DMS 273 (cell line): ENCODE data around the gene CD164.
"Not testable (repeated sequence)": the region's sequence is repeated elsewhere in the genome, so short reads cannot be mapped to it uniquely, and the experiment has no call there.

ENCODE experiments used
- DNase-seq: peaks from one replicate; lab custom pipeline; 2025; ENCODE audit not compliant: unreplicated experiment; lab: John Stamatoyannopoulos, UW

CD164 gene

DNA sequence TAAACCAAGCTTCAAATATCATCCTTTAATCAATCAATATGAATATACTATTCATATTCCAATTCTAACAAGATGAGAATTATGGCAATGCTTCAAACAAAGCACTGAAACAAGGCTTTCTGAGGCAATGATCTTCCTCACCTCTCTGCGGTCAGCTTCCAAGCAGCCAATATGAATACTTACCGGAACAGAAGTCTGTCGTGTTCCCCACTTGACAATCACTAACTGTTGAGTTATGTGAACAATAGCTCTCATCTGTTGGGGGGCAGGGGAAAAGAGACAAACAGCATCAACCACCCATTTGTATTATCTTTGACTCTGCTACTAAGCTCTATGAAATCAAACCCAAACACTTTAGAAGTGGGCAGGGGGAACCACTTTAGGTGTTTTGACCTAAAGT, 4.5 kb downstream of the CD164 start:
- DNase-seq: no peak

DNA sequence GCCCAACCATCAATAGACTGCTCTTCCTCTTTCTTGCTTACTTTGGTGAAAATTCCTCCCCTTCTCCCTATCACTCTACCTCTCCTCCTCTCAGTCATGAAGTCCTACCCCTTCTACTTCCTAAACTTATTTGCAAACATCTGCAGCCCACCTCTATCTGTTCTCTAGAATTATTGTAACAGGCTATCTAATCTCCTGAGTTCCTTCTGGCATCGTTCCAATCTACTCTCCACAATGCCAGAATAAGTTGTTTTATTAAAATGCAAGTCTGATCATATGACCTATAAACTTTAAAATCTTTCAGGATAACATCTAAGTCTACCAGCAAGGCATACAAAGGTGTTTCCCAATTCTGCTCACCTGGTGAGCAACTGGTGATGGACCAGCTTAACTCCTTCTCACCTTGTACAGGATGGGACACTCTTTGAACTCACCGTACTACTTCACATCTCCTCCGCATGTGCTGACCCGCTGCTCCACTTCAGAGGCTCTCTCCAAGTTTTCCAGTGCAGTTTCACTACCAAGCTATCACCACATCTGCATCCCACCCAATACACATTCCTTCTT, 7.9 kb downstream of the CD164 start:
- no peak for DNase-seq

DNA sequence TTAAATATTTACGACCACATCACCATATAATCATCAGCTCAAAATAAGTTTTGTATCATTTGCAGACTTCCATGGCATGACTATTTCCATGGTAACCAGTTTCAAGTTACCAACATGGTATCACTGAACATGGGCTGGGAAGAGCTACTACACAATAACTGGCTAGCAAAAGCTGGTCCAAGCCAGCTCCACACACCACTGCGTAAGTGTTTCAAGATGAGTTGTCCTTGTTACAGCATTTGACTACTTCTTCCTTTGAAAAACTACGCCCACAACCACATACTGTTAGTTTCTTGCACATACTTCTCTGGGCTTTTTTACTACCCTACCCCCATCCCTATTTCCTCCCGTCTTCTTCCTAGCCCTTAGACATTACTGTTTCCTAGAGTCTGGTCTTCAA, 8.5 kb downstream of the CD164 start:
- no peak for DNase-seq

DNA sequence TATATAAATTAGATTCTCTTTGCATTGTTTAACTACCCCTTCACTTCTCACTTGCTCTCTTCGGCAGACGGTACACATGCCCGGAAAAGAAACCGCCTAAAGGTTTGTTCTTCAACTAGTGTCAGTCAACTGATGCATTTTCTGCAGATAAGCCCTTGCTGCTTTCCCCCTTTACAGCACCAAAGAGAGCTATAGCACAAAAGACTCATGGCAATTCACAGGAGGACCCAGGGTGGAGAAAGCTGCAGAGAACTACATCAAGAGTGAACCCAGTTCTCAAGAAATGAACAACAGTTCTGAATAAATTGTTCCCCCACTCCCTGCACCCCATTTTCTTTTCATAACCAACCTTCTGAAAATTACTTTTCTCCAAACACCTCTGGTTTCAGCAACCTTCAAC, 8.9 kb downstream of the CD164 start:
- DNase-seq: no peak

DNA sequence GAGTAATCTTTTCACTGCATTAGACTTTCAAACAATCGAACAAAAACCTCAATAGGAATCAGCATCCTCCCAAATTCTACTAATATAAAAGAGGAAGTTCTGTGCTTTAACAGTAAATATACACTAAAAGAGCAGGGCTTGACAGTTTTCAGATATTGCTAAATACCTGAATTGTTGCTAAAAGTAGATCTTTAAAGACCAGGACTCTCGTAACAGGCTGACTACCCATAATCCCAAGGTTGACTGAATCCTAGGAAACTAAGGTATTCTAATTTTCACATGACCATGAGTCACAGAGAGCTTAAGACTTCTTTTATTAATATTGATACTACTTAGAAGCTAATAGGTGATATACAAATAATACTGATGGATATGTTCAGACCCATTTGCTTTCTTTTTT, 10.1 kb downstream of the CD164 start:
- DNase-seq: no peak

DNA sequence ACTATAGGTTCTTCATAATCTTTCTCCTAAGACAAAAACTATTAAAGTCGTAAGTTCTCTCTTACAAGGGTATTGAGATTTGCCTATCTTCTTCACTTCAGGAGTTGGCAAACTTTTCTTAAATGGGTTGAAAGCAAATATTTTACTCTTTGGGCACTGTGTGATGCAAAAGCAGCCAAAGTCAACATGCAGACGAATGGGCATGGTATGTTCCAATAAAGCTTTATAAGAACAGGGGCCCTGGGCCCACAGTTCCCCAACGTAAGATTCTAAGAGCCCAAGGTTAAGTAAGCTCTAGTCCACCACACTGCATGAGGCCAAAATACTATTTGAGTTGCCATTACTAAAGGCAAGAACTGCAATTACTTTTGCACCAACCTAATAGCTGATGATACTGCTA, 11.5 kb downstream of the CD164 start:
- no peak for DNase-seq

DNA sequence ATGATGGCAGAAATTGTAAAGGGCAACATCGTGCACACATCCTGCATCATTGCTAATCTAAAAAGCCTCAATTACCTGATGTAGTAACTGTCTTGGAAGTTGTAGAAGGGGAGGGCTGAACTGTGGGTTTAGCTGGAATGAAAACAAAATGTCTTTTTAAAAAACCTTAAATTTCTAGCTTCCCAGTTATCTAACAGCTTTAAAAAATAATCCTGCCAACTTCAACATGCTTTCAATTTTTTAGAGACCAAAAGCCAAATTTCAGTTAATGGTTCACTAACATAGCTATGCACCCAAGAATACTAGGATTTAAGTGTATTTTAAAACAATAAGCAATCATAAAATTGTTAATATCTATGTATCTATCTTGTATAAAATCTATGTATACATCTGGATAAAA, 11.9 kb downstream of the CD164 start:
- no peak for DNase-seq

DNA sequence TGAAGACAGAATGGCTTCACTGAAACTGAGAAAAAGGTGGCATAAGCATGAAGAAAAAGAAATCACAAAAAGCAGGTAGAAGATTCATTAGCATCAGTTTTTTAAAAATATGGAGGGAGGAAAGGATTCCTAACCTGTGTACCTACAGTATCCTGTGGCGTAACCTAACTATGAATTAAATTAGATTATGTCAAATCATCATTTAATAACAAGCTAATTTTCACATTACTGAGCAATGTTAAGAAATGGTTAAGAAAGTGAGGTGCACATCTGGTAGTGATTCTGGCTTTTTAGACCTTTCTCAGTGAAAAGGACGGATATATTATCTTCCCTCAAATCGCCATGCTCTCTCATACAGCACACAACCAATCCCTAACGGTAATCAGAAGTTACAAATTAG, 12.5 kb downstream of the CD164 start:
- no peak for DNase-seq

DNA sequence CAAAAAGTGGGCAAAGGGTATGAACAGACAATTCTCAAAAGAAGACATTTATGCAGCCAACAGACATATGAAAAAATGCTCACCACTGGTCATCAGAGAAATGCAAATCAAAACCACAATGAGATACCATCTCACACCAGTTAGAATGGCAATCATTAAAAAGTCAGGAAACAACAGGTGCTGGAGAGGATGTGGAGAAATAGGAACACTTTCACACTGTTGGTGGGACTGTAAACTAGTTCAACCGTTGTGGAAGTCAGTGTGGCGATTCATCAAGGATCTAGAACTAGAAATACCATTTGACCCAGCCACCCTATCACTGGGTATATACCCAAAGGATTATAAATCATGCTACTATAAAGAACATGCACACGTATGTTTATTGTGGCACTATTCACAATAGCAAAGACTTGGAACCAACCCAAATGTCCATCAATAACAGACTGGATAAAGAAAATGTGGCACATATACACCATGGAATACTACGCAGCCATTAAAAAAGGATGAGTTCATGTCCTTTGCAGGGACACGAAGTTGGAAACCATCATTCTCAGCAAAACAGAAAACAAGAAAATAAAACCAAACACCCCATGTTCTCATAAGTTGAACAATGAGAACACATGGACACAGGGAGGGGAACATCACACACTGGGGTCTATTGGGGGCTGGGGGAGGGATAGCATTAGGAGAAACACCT, 17.7 kb downstream of the CD164 start:
- not testable (repeated sequence) for DNase-seq

DNA sequence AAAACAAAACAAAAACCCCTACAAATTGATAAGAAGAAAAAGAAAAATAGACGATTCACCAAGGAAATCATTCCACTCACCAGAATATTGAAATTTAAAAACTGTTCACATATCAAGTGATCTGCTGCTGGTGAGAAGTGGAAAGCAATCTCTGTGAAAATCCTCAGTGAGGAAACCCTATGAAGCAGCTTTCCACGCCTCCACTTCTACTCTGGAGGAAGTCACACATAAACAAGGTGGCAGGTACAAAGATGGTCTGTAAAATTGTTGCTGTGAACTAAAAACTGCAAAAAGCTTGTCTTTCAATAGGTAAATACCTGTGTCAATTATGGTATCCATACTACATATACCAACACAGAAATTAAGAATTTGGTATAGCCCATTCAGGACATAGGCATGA, 18.5 kb downstream of the CD164 start:
- no peak for DNase-seq

DNA sequence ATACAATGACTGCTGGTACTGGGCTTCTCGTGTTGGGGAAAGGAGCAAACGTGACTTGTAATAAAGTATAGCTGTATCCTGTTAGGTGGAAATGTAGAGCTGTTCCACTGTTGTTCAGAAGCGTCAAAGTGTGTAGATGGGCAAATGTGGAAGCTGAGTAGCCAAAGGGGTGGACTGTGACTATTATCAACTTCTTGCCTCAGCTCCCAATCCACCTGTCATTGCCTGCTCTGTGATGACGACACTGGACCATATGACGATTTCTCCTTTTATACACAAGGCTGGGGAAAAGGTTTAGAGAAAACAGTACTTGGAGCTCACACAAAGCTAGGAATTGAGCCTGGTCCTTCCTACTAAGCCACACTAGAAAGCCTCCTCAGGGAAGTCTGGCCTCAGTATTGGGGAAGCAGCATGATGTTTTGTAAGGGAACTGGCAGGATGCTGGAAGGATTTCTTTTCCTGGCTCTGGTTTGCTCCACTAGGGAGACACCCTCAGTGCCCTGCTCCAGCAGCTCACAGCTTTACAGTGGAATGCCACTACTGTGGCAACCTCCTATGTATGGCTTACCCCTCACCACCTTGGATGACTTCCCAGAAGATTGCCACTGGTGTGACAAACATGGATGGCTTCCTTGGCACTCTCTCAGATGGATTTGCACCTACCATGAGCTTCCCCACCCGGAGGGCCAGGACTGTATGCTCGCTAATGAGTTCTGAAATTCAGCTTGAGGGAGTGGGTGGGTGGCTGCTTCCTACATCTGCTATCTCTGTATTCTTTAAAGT, 20.0 kb downstream of the CD164 start:
- no peak for DNase-seq

DNA sequence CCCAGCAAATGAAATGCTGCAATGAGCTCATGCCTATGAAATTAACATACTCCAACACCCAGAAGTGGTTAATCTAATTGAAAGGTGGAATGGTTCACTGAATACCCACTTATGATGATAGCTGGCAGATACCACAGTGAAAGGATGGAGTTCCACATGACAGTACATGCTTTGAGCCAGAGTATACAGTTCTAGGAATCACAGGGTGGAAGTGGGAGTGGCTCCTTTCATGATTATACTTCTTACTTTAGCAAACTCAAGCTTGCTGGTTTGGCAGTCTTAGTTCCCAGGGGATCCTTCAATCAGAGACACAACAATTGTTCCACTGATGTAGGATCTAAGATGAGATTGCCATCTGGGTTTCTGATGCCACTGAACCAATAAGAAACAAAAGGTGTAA, 21.5 kb downstream of the CD164 start:
- no peak for DNase-seq

DNA sequence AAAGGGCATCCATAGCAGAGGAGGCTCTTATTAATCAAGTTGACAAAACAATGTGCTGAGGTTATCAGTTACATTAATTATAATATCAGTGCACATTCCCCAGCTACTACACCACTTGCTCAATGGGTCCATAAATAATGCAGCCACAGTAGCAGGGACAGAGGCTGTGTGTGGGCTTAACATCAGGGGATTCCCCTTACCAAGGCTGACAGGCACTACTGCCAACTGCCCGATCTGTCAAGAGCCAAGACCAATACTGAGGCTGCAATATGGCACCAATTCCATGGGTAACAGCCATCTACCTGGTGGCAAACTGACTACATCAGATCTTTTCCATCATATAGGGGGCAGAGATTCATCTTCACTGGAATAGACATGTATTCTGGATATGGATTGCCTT, 22.0 kb downstream of the CD164 start:
- DNase-seq: no peak

DNA sequence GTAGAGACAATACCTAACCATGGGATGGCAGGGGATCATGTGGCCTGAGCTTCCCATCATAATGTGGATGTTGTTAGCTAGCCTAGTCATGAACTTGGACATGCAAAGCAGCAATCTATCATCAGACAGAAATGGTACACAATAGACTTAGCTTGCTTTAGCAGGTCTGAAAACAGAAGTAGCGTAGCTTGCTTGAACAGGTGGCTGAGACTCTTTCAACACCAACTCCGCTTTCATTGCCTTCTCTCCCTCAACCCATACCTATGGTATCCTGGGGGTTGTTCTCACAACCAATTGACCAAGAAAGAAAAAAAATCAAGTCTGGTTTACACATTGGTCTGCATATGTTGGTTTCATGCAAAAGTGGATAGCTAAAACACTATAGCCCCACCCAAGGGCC, 23.0 kb downstream of the CD164 start:
- no peak for DNase-seq

DNA sequence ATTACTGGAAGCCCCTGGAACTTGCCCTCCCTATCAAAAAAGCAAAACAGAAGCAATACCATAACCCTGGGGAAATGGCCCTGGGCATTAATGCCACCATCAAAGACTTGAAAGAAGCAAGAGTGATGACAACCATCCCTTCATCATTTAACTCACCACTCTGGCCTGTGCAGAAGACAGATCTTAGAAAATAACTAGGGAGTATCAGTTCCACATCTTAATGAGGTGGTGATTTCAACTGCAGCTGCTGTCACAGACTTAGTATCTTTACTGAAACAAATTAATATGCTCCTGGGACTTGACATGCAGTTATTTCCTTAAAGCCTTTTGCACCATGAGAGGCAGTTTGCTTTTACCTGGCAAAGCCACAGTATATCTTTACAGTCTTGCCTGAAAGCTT, 24.1 kb downstream of the CD164 start:
- DNase-seq: no peak

DNA sequence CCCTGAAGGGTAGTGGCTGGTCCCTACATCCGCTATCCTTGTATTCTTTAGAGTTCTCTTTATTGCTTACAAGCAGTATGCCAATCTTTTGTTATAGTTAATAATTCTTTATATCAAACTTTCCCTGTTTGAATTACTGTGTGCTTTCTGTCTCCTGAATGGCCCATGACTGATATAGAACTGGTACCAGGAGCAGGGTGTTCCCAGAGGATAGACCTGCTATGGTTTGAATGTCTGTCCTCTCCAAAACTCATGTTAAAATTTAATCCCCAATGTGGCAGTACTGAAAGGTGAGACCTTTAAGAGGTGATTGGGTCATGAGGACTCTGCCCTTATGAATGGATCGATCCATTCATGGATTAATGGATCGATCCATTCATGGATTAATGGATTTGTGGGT, 26.0 kb downstream of the CD164 start:
- no peak for DNase-seq

DNA sequence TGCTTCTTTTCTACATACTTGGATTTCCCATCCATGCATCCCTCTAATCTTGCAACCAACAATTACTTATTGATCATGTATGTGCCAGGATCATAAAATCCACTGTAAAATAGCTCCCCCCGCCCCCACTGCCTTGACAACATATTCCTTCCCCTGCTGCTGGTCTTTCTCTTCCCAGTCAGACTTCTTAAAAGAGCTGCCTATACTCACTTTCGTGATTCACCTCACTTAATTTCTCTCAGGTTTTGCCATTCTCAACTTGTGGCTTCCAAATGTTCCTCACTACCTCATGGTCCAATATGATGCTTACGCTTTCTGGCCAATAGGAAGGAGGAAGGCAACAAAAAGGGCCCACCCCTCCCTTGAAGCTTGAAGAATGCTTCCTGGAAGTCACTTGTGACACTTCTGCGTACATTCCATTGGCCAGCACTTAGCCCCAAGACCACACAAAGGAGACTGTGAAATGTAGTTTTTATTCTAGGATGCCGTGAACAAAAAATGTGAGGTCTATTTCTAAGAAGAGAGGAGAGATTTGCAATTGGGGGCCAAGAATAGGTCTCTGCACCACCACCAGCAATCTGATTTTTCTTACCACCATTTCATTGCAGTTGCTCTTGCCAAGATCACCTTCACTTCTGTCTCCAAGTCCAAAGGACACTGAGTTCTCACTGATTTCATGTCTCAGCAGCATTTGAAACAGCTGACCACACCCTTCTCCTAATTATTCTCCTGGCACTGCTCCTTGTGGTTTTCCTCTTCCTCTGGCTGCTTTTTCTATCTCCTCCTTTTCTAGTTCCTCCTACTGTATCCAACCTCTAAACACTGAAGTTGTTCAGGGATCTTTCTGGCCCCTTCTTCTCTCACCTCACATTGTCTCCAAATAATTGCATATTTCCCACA, 30.8 kb downstream of the CD164 start:
- no peak for DNase-seq

DNA sequence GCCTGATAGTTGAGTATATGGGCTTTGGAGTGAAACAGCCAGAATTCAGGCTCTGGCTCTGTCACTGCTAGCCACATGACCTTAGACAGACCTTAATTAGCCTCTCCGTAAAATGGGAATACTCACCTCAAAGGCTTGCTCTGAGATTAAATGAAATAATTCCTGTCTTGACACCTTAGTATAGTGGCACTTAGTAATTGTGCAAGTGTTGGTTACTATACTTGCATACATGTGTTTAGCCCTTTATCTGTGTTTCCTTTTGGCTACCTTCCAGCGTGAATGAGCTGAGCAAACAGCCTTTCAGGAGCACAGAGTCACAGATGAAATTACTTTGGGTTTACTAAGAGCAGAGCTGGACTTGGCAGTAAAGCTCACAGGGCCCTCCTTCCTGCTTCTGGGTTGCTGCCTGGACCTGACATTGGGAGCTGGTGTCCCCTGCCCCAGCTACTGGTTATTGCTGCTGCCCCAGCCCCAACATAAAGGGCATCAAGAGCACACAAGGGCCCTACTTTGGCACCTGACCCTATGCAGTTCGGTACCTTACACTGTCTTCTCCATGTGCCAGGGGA, 32.8 kb downstream of the CD164 start:
- DNase-seq: peak; percentile 23

DNA sequence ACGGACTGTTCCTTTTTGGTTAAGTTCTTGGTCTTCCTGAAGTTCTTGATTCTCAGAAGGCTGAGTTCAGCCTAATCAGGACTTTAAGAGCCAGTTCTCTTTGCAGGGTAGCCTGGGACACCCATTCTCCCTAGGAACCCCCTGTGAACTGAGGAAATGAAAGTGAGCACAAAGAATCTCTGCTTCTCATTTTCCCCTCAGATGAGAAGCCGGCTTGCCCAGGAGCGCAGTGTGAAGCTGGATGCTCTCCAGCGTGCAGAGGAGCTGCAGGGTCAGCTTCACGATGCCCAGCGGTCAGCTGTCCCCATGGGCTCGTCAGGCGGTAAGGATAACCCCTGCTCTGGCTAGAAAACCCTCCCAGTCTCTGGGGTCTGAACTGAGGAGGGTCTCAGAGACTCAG, 34.0 kb downstream of the CD164 start:
- no peak for DNase-seq

DNA sequence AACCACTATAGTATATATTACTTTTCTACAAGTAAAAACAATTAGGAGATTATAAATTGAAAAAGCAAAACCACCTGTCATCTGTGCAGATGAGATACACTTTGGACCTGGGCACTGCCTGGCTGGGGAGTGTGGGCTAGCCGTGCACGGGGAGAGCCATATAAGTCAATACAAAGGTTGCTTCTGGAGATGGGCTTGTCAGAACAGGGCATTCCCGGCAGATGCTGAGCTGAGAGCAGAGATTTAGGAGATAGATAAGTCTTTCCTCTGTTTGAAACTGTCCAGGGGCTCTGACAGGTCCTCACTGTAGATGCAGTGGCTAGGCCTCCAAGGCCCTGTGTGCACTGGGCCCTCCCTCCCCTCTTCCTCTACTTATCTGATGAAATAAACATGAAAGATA, 34.5 kb downstream of the CD164 start:
- DNase-seq: peak; percentile 22

DNA sequence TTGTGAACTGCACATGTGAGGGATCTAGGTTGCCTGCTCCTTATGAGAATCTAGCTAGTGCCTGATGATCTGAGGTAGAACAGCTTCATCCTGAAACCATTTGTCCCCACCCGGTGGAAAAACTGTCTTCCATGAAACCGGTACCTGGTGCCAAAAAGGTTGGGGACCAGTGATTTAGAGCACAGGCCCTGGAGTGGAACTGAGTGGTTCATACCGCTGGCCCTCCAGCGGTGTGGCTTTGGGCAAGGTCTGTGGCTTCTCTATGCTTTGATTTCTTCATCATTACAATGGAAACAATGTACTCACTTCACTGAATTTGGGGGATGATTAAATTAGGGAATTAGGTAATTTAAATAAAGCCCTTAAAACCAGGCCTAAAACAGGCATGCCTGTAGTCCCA, 36.3 kb downstream of the CD164 start:
- DNase-seq: no peak
